Measurements from ENCODE around the gene MSRB1. TPM values are rescaled to one million over a fixed set of nuclear protein-coding genes. Genes with fewer than 3 reads are reported as not detected.

MSRB1 gene
- total and polyA plus RNA-seq, 2 of the 13 experiments (the other 11 are each of a cell fraction or from before 2014, with no cell fraction given): 32.1 to 75.4 TPM

GRCh38 chr16:1971796-1972489, 28.9 kb upstream of the MSRB1 start, which contains the start of gene TBL3 (continued):
- TF ChIP-seq NFAT5 (CRISPR knock-in tag; IDR thresholded peaks at IDR 0.05): no peak
- peak; percentile 98 for TF ChIP-seq HDAC2 (CRISPR knock-in tag; IDR thresholded peaks at IDR 0.05)
- TF ChIP-seq DNMT1 (CRISPR knock-in tag; IDR thresholded peaks at IDR 0.05): no peak
- peak; percentile 88 for TF ChIP-seq PHF21A (CRISPR knock-in tag; IDR thresholded peaks at IDR 0.05)
- TF ChIP-seq MBNL3 (CRISPR knock-in tag; conservative IDR thresholded peaks at IDR 0.05): no peak
- peak; percentile 44; the same call in 1 of the 2 replicates for TF ChIP-seq FOXJ3 (CRISPR knock-in tag; IDR thresholded peaks at IDR 0.05; ENCODE audit: borderline replicate concordance)
- no peak for TF ChIP-seq ZNF549 (CRISPR knock-in tag; IDR thresholded peaks at IDR 0.05)
- TF ChIP-seq SMAD9 (CRISPR knock-in tag; IDR thresholded peaks at IDR 0.05): 0 out of 2 replicates have a peak, but pooled peaks have one; percentile 77
- no peak for TF ChIP-seq ZNF484 (CRISPR knock-in tag; IDR thresholded peaks at IDR 0.05; ENCODE audit: borderline replicate concordance, low read depth)
- TF ChIP-seq ZSCAN12 (CRISPR knock-in tag; IDR thresholded peaks at IDR 0.05): 0 out of 2 replicates have a peak, but pooled peaks have one; percentile 30
- TF ChIP-seq SMC3 (IDR thresholded peaks at IDR 0.05; ENCODE audit: low read length): no peak
- no peak for TF ChIP-seq TEAD2 (CRISPR knock-in tag; IDR thresholded peaks at IDR 0.05)
- no peak for TF ChIP-seq EZH2 (conservative IDR thresholded peaks at IDR 0.05; ENCODE audit: low read depth, low read length)
- TF ChIP-seq MBD4 (IDR thresholded peaks at IDR 0.05; ENCODE audit: borderline replicate concordance, low read length): no peak
- TF ChIP-seq POLR2G (IDR thresholded peaks at IDR 0.05; ENCODE audit: low read depth, low read length): peak; percentile 91
- TF ChIP-seq HBP1 (CRISPR knock-in tag; IDR thresholded peaks at IDR 0.05; ENCODE audit: low read depth): peak; percentile 94
- peak; percentile 95 for TF ChIP-seq ZNF639 (CRISPR knock-in tag; conservative IDR thresholded peaks at IDR 0.05)
- peak; percentile 95 for TF ChIP-seq ZBTB25 (CRISPR knock-in tag; IDR thresholded peaks at IDR 0.05)
- TF ChIP-seq ZNF652 (CRISPR knock-in tag; IDR thresholded peaks at IDR 0.05; ENCODE audit: borderline replicate concordance, low read depth): no peak
- peak; percentile 89 for TF ChIP-seq DR1 (CRISPR knock-in tag; IDR thresholded peaks at IDR 0.05)
- TF ChIP-seq NFIB (CRISPR knock-in tag; IDR thresholded peaks at IDR 0.05; ENCODE audit: borderline replicate concordance): no peak
- TF ChIP-seq ZFYVE20 (CRISPR knock-in tag; IDR thresholded peaks at IDR 0.05; ENCODE audit: borderline replicate concordance, low read depth): peak; percentile 59; the same call in 1 of the 2 replicates

Measured in HepG2 (cell line).